Stimulated activated CD4-positive, alpha-beta T cell treated with anti-CD3 and anti-CD28 coated beads, Interleukin-12 subunit alpha, Interleukin-12 subunit beta, amount 100 ng/mL, for 4 hours (primary cell): ENCODE results near the gene PPP1R13B.

ENCODE experiments used
- DNase-seq: peaks from one replicate; pipeline ENCODE4 v3.0.0-alpha.2; 2020

PPP1R13B gene

DNA sequence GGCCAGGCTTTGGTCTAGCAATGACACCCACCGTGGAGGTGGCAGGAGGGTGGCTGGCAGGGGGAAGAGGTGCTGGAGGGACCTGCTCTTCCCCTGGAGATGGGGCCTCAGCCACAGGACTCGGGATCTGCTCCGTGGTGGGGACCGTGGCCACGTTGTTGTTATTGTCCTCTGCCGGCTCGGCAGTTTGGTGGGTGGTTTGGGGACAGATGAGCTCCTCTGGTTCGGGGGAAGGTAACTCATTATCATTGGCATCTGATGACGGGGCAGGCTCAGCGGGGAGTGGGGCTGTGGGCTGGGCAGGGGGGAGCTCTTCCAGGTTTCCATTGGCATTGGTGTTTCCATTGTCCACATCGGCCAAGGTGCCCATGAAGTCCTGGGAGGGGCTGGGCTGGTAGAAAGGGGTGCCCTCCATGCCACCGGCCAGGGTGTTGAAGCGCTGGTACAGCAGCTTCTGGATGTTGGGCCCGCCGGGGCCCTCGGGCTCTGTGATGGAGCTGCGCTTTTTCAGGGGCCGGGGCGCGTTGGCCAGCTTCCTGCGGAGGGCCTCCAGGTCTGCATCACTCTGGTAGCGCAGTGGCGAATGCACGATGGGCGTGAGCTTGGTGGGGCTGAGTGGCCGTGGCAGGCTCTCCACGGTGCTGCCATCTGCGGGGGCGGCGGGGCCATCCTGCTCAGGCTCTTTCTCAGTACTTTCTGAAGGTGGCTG lies 107.4 kb downstream of the PPP1R13B start:
- no peak for DNase-seq

DNA sequence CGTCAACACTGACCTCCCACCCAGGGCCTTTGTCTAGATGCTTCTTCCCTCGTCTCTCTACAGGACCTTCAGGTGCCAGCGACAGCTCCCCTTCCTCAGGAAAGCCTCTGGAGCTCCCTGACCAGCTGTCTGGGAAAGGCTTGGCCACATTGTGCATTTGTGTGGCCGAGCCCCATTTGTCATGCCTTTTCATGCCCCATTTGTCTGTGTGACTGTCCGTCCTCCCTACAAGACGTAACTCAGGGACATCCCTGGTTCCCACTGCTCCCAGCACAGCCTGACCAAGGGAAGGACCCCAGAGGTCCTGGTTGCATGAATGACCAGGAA lies 107.9 kb downstream of the PPP1R13B start:
- DNase-seq = no peak

GRCh38 chr14:103738701-103739451 lies 108.5 kb downstream of the PPP1R13B start:
- DNase-seq = no peak

GRCh38 chr14:103738166-103738565 lies 109.2 kb downstream of the PPP1R13B start:
- no peak for DNase-seq

- no peak for DNase-seq
These were observed 109.8 kb downstream of the PPP1R13B start for GRCh38 chr14:103737432-103738045.

DNA sequence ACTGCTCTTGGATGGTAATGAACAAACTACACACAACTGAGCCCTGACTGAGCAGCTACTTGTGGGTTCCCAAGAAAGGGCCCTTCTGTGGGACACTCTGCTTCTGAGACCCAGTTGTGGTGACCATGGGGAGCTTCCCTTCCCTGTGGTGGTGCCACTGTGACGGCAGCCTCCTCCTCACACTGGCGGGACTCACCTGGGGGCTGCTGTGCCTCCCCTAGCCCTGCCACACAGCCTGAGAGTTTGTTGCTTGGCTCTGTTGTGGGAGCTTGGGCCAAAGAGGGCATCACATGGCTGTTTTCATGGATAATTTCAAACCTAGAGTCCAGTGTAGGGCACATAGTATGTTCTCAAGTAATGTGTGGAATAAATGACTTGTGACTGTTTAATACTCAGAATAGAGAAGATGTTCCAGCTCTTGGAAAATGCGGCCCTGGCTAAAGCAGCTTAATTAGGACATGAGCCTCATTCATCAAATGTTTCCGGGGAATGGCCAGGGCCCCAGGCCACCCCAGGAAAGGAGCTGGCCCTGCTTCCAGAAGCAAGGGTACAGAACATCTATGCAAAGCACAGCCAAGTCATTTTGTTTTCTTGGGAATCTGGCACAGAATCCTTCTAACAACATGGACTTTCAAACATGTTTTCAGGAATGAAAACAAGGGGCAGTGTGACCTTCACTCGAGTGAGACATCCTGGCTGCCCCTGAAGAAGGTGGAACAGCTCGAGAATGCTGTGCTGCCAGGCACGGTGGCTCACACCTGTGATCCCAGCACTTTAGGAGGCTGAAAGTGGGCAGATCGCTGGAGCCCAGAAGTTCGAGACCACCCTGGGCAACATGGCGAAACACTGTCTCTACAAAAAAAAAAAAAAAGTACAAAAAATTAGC lies 110.6 kb downstream of the PPP1R13B start:
- DNase-seq = no peak

DNA sequence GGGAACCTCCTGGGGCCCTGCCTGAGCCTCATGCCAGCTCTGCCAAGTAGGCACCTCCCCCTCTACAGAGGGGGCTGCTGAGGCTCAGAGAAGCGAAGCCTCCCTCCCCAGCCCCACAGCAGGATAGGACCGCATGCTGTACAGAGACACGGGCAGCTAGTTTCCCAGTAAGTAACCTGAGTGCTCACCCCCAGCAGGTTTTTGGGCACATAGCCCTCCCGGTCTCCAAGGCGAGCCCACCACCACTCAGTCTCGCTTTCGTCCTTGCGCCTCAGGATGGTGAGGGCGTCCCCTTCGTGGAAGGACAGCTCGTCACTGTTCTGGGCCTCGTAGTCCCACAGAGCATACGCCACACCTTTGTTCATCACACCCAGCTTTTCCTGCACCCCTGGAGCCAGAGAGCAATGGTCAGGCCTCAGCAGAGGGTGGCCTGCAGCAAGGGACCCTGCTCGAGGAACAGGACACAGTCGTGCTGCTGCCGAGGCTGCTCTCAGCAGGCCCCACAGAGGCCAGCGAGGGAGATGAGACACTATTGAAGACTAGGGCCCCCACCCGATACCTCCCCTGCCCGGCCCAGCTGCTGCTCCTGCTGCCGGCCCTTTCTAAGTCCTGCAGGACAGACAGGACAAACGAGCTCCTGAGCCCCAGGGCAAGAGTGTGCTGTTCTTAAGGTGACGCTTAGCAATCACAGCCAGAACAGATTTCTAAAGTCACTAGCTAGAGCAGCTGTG lies 111.4 kb downstream of the PPP1R13B start:
- DNase-seq = no peak

- no peak for DNase-seq
These were observed 111.9 kb downstream of the PPP1R13B start for GRCh38 chr14:103735439-103735814.

- no peak for DNase-seq
These were observed 112.4 kb downstream of the PPP1R13B start for GRCh38 chr14:103735022-103735421.

GRCh38 chr14:103734081-103734888 lies 113.1 kb downstream of the PPP1R13B start:
- no peak for DNase-seq

DNA sequence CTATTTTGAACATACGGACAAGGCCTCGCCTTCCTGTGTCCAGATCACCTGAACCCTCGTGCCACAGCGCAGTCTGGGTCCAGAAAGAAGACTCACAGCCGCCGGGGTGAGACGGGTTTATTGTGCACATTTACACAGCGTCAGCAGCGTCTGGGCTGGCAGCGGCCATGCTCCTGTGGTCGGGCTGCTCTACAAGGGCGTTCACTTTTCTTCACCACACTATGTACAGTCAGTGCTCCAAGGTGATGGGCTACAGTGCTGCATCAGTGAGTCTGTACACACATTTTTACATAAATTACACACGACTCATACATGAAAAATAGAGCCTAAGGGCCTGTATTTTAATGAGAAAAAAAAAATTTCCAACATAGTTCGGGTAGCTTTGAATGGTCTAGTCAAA lies 113.7 kb downstream of the PPP1R13B start:
- no peak for DNase-seq

DNA sequence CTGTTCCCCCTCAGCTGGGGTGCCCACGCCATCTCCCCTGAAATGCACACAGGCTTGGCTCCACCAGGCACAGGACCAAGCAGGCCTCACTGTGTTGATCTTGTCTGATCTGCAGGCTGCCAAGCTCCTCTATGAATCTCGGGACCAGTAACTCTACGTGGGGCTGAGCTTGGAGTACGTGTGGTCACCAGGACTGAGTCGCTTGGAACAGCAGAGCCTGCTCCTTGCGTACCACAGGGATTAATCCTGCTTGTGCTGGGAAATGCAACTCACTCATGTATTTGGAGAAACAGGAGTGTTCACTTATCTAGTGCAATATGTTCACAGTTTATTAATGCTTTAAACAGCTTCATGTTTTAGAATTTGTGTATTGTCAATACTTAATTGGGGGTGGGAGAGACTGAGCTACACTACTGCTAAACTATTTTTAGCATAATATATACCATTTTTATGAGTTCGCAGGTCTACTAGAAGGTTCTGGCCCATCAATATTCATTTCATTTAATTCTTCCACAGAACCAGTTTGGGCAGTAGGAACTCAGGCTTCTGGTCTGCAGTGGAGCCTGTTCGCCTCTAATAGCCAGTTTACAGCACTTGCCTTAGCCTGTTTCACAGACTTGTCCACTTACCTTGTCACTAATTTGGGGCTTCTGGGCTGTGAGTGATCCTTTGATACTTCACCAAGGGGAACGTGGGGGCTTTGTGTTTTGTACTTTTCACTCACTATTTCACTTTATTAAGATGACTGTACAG lies 114.3 kb downstream of the PPP1R13B start:
- DNase-seq = no peak

DNA sequence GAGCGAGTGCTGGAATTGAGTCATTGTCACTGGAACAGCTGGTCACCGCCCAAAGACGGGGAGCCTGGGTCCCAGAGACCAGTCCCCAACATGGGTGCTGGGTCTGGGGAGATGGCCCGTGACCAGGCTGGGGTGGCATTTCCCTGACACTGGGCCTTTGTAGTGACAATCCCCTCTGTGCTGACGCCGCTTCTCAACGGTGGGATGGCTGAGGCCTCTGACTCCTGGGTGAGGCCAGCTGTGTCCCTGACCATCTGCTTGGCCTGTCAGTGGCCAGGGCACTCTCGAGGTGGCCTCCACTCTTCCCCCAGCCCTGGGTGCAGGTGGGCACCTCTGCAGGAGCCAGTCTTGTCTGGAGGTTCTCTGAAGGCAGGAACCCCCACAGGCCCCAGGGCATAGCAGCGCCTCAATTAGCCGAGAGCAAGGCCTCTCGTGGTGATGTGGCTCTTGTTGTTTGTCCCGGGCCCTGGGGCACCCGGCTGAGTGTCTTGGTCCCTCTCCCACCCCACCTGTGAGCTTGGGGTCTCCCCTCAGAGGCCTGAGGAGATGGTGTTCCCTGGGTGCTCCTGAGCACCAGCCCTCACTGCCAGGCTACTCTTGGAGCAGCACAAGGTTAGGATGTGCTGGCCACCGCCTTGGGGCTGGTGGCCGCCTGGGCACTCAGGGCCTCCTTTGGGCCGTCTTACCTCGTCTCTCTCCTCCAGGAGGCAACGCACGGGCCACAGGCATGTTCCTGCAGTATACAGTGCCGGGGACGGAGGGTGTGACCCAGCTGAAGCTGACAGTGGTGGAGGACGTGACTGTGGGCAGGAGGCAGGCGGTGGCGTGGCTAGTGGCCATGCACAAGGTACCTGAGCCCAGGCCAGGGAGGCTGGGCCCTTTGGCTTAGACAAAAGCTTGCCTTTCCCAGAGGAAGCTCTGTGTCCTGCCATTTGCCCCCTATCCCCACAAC lies 115.2 kb downstream of the PPP1R13B start:
- no peak for DNase-seq

- DNase-seq = no peak
These were observed 115.9 kb downstream of the PPP1R13B start for GRCh38 chr14:103731481-103731880.

GRCh38 chr14:103730490-103731035 lies 116.8 kb downstream of the PPP1R13B start:
- no peak for DNase-seq

DNA sequence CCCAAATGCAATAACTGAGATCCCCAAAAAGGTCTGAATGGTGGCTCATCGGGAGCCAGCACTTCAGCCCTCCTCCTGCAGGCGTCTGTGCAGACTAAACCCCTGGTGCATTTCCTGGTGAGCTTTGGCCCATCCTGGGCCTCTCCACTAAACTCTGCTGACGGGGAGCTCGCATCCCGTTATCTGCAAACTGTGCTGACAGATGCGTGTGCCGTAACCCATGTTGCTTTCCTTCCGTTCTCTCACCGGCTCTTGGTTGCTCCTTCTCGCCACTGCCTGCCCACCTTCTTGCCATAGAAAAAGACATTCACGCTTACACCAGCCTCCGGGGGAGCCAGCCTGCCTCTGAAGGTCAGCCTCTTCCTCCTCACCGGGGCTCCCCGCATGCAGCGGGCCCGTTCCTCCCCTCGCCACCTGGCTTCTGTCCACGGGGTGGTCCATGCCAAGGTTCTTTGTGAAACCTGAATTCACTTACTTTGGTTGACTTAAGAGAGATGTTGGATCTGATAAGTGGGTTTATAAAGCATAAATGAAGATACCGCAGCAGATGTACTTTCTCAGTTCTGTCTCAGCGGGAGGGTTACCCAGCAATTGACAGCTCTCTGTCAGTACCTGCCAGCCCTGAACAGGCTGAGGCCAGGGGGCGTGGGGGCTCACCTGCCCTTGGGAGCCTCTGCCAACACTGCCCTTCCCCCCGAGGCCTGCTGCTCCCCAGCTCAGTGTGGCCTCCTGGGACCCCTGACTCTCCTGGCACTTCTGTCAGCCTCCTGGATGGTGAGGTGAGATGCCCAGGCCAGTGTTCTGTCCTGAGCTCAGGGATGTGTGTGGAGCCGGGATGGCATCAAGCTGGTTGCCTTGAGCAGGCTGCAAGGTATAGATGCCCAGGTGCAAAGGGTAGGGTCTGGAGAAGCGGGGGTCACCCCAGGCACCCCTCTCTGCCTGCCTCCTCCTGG lies 117.6 kb downstream of the PPP1R13B start:
- DNase-seq = no peak

GRCh38 chr14:103728721-103729120 lies 118.7 kb downstream of the PPP1R13B start:
- DNase-seq = no peak

- no peak for DNase-seq
These were observed 119.2 kb downstream of the PPP1R13B start for GRCh38 chr14:103728141-103728540.
